NCI-H2196 treated with DMSO at 0.1 percent for 48 hours (cell line): ENCODE data around the gene PLOD1.
A peak's percentile ranks its signal among the peaks of the same experiment; 100 is the strongest.
"Not testable (repeated sequence)": the region's sequence is repeated elsewhere in the genome, so short reads cannot be mapped to it uniquely, and the experiment has no call there.

Experiments used
- DNase-seq: peaks from one replicate; lab custom pipeline; 2025; ENCODE audit not compliant: unreplicated experiment; lab: John Stamatoyannopoulos, UW

PLOD1 gene

DNA sequence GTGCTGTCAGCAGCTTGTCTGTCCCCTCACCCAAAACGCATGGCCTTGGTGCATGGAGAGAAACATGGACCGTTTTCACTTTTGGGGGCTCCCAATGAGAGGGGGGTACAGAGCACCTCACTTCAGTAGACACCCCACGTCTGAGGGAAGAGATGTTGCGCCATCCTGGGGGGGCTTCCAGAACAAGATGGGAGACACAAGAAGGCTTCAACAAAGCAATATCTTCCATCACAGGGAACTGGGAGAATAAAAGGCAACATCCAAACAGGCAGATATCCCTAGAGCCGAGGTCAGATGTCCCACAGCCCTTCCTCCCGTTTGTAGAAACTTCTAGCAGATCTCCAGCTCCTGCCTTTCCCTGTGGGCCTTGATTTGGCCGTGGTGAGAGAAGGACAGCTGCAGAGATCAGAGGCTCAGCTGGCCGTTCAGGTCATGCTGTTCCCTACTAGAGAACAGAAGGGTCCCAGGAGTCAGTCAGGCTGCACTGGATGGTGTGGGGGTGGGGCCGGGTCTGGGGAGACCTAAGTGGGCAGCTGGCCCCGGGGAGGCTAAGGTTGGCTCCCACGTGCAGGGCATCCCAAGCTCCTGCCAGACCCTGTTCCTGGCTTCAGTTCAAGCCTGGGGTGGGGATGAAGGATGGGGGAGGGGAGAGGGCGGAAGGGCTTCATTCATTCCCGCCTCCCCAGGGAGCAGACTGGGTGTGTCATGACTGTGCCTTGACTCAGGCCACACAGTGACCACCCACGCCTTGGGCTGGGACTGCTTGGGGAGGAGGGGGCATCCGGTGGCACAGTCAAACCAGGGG is 4.4 kb downstream of the PLOD1 start:
- no peak for DNase-seq

DNA sequence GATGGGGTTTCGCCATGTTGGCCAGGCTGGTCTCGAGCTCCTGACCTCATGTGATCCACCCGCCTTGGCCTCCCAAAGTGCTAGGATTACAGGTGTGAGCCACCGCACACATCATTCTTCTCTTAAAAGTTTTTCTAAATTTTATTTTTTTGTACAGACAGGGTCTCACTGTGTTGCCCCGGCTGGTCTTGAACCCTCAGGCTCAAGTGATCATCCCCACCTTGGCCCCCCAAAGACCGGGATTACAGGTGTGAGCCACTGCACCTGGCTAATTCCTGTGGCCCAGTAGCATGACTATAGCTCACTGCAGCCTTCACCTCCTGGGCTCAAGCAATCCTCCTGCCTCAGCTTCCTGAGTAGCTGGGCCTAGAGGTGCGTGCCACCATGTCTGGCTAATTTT is 5.3 kb downstream of the PLOD1 start:
- DNase-seq = not testable (repeated sequence)

DNA sequence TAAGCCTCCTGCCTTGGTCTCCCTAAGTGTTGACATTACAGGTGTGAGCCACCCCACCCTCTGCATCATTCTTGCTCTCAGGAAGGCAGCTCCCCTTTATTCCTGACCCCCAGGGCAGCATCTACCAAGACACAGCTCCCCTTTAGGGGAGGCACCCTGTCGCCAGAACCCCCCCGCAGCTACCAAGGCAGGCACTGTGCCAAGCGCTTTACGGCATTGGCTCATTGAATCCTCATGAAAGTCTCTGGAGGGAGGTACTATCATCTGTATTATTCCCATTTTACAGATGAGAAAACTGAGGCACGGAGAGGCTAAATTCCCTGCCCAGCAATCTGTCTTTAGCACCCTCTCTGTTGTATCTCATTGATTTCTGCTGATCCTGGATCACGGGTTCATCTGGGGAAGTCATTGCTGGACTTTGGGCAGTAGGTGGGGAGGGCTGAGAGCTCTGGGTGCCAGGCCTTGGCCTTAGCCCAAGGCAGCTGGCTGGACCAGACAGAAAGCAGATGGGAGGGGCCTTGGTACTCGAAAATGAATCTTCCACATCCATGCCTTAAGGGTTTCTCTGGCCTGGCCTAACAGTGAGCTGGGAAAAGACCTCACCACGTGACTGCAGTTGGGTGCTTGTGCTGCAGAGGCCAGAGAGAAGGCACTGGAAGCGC is 5.9 kb downstream of the PLOD1 start:
- peak; percentile 75 for DNase-seq

DNA sequence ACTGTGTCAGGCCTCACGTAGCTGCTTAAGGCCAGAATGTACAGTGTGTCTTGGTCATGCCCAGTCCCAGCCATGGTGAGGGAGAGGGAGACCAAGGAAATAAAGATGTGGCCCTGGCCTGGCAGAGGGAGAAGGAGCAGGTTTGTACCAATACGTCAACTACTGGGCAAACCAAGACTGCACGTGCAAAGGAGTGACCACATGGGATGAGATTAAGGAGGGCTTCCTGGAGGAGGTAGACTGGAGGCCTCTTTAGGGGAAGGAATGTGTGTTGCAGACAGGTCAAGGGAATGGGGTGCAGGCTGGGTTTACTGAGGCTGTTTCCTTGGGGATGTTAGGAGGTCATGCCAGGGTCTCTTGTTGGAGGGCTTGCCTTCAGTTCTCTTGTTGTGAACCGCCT is 7.8 kb downstream of the PLOD1 start:
- no peak for DNase-seq

DNA sequence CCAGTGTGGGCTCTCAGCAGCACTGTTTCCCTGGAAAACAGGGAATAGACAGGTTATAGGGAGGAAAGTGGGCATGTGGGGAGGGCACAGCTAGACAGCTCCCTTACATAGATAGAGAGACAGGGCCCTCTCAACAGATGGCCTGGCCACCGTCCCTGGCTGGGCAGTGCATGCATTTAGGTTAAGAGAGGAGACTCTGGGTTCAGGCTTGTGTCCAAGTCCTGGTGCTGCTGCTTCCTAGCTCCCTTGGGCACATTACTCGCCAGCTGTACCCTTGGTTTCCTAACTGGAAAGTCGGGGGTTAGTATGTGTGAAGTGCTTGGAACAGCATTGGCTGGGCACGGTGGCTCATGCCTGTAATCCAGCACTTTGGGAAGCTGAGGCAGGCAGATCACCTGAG is 9.1 kb downstream of the PLOD1 start:
- DNase-seq = no peak

DNA sequence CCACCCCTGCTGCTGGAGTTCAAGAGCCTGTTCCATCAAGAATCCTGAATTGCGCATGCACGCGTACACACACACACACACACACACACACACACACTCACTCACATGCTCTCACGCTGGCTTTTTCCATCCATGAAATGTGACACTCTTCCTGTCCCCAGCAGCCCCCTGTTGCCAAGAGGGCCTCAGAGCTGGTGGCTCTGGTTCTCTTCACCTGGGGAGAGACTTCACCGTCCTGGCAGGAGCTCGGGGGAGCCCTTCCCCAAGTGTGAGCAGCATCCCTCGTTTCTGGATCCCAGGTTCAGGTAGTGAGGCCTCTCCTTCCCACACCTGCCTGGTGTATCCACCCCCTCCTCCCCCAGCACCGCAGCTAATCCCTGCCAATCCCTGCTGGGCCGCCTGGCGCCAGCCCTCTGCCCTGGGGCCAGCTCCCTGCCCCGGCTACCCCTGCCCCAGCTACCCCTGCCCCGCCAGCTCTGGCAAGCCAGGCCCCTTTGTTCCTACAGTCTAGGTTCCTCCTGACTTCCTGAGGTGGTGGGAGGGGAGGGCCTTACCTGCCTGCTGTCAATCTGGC is 9.9 kb downstream of the PLOD1 start:
- peak; percentile 73 for DNase-seq

DNA sequence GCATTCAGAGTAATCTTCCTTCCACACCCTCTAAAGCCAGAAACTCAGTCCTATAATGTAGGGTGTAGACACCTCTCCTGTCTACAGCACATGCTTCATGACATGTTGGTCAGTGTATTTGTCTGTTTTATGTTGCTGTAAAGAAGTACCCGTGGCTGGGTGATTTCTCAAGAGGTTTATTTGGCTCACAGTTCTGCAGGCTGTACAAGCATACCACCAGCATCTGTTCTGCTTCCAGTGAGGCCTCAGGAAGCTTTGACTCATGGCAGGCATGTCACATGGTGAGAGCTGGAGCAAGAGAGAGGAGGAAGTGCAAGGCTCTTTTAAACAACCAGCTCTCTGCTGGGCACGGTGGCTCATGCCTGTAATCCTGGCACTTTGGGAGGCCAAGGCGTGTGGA is 12.1 kb downstream of the PLOD1 start:
- no peak for DNase-seq

DNA sequence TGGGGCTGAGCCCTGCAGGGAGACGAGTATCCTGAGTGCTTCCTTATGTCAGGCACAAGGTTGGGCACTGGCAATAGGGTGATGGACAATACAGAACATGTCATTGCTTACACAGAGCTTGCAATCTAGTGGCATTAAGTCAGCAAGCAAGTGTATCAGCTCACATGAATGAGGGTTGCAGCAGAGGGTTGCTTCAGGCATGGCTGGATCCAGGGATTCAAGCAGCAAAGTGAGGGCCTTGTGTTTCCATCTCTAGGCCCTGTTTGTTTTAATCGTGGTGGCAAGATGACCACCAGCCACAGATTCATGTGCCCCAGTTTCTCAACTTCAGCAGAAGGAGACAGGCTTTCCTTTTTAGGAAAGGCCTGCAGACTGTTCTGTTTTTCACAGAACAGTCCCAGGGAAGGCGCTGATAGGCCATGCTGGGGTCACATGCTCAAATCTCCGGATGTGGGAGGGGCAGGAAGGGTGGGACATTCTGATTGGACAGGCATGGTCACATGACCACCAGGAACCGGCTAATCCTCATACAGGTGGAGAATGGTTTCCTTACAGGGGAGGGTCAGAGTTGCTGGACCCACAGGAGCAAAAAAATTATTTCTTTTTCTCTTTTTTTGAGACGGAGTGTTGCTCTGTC is 14.4 kb downstream of the PLOD1 start:
- no peak for DNase-seq

DNA sequence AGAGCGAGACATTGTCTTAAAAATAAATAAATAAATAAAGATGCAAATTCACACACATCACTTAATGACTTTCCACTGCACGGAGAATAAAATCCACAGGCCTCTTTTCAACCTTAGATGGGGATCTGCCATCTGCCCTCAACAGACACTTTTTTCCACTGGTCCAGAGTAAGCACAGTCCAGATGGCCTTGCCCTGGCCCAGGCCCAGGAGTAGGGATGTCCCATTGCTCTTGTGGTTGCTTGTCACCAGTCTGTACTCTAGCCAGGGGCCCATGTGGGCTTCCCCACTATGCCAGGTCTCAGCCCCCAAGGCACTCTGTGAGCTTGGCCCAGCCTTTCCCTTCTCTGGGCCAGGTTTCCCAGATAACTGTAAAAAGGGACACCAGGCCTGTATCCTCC is 17.4 kb downstream of the PLOD1 start:
- DNase-seq = no peak

DNA sequence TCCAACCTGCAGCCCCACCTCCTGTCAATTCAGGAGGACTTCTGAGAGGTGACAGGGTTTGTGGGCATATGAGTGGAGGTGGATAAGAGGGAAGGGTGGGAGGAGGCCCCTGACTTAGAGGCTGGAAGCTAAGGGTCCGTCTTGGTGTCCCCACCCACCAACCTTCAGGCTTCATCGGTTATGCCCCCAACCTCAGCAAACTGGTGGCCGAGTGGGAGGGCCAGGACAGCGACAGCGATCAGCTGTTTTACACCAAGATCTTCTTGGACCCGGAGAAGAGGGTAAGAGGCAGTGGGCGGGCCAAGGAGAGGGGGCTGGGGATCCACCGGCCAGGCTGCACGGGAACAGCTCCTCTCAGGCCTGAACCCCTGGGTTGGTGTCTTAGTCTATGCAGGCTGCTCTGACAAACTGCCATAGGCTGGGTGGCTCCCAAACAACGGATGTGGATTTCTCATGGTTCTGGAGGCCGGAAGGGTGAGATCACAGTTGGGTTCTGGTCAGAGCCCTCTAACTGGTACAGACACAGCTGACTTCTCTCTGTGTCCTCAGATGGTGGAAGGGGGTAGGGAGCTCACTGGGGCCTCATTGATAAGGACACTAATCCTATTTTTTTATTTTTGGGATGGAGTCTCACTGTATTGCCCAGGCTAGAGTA is 18.1 kb downstream of the PLOD1 start:
- no peak for DNase-seq

DNA sequence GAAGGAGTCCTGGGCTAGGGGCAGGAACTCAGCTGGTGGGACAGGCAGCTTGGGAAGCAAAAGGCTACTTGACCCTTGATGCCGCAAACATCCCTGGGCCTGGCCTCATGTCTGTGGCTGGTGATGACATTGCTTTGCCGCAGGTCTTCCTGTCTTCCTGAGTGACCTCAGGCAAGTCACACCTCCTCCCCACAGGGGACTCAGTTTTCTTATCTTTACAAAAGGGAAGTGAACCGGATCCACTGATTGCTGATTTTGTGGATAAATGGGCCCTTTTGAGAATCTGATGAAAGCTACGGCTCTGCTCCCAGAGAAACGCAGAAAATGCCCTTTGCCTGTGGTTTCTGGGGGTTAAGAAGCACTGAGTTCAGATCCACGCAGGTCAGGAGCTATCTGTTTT is 20.7 kb downstream of the PLOD1 start:
- no peak for DNase-seq

DNA sequence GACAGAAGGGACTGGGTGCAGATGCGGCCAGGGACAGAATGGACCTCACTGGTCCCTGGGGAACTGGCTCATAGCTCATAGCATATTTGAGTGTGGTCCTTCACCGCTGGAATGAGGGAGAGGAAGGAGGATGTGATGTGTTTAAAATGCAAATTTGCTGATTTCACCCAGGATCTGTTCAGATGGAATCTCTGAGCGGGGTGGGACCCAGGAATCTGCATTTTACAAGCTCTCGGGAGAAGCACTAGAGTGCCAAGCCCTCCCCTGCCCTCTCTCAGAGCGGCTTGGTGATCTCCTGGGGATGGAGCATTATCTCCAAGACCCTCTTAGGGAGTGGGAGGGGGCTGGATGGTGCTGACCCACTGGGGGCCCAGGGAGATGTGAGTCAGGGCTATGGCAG is 22.9 kb downstream of the PLOD1 start:
- DNase-seq = no peak

DNA sequence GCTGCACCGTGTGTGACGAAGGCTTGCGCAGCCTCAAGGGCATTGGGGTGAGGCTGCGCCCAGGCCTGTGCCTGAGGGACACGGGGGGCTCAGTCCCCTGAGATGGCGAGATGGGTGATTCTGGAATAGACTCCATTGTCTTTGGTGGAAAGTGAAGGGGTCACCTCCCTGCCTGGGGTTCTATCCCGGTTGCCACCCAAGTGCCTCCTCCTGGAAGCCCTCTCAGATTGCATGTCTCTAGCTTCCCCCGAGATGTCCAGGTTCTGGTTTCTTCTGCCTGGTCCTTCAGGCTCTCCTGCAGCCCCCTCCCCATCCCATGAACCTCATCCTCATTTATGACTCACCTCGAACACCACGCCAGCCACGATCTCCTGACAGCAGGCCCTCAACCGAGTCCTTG is 23.4 kb downstream of the PLOD1 start:
- no peak for DNase-seq

DNA sequence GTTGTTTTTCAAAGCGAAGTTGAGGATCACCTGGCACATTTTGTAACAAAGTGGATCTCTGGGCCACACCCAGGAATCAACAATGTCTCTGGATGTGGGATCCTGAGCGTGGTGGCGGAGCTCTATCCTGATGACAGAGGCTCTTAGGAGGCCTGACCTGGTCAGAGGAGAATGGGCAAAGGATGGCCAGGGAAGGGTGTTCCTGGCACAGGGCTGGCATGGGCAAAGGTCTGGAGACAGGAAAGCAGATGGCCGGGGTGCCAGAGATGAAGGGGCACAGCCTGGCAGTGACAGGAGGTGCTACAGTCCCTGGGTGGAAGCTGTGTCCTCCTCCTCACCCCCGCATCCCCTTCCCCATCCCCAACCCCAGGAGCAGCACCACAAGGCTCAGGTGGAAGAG is 25.8 kb downstream of the PLOD1 start:
- no peak for DNase-seq

DNA sequence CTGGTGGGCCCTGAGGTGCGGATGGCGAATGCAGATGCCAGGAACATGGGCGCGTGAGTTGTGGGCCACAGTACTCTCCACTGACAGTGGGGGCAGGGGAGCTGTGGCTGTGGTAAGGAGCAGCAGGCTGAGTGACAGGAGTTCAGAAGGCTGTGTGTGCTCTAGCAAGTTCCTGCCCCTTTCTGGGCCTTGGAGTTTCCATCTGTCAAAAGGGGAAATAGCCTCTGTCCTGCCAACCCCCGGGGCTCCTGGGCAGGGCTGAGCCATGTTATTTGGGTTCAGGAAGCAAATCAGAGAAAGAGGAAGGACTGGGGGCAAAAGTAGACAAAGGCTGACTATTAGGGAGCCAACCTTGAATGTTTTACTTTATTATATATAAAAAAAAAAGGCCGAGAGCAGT is 26.2 kb downstream of the PLOD1 start:
- DNase-seq = no peak

DNA sequence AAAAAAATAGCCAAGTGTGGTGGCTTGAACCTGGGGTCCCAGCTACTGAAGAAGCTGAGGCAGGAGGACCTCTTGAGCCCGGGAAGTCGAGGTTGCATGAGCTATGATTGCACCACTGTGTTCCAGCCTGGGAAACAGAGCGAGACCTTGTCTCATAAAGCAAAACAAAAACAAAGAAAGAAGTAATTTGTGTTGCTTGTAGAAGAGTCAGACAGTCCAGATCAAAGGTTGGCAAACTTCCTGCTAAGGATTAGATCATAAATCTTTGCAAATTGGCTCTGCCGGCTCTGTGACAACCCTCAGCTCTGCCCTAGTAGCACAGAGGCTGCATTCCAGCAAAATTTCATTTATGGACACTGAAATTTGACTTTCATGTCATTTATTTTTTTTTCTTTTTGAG is 26.7 kb downstream of the PLOD1 start:
- no peak for DNase-seq

DNA sequence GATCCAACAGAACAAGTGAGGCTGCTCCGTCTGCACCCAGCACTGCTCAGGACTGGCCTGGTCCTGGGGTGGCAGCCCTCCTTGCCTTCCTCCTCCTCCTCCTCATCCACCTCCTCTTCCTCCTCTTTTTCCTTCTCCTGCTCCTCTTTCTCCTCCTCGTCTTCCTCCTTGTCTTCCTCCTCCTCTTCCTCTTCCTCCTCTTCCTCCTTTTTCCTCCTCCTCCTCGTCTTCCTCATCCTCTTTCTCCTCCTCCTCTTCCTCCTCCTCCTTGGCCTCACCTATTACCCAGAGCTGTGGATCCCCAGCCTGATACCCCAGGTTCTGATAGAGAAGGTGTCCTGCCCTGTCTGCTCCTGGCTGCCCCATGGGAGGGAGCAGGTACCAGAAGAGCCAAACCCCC is 29.1 kb downstream of the PLOD1 start:
- no peak for DNase-seq

DNA sequence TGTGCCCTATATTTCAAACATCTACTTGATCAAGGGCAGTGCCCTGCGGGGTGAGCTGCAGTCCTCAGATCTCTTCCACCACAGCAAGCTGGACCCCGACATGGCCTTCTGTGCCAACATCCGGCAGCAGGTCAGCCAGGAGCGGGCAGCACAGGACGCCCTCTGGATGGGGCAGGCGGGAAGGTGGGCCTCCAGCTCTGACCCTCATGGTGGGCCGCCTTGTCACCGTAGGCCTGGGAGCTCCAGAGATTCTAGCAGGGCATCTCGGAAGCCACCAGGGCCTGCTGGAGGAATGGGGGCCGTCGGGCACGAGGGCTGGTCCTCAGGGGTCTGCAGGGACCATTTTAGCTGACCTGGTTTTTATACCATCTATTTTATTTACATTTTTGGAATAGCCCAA is 30.1 kb downstream of the PLOD1 start:
- no peak for DNase-seq

DNA sequence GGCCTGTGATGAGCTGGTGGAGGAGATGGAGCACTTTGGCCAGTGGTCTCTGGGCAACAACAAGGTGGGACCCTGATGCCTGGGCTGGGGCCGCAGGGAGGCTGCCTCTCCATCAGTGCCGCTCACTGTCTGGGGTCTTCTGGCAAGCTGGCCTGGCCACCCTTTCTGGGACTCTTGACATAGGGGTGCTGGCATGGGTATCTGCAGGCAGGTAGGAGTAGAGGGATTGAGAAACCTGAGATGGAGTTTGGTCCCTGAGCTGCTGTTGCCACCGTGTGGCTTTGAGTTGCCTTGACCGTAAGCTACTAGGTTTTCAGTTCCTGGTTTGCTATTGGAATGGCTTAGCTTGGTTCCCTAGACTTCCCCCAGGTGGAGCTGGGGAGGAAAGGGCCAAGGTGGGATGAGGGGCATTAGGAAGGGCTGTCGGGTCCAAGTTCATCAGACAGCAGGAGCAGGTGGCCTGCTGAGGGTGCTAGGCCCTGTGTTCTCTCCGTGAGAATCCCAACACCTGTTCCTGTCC is 32.6 kb downstream of the PLOD1 start:
- DNase-seq = peak; percentile 85

DNA sequence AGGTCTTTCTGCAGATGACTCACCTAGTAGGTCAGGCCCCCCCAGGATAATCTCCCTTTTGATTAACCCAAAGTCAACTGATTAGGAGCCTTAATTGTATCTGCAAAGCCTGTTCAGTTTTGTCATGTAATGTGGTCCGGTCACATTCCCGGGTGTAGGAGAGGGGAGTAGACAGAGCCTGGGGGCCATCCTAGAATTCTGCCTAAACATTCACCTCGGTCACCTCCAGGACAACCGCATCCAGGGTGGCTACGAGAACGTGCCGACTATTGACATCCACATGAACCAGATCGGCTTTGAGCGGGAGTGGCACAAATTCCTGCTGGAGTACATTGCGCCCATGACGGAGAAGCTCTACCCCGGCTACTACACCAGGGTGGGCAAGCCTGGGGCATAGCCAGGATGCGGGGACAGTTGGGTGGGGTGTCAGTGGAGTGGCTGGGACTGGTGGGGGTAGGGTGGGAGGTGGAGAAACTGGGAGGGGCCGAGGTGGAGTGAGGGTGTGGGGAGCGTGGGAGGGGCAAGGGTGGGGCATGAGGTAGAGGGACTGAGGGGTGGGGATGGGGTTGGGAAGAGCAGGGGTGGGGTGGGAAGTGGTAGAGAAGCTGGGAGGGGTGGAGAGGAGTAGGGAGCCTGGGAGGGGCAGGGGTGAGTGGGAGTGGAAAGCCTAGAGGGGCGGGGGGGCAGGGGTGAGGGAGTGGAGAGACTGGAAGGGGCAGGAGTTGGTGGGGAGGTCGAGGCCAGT is 36.1 kb downstream of the PLOD1 start:
- no peak for DNase-seq

DNA sequence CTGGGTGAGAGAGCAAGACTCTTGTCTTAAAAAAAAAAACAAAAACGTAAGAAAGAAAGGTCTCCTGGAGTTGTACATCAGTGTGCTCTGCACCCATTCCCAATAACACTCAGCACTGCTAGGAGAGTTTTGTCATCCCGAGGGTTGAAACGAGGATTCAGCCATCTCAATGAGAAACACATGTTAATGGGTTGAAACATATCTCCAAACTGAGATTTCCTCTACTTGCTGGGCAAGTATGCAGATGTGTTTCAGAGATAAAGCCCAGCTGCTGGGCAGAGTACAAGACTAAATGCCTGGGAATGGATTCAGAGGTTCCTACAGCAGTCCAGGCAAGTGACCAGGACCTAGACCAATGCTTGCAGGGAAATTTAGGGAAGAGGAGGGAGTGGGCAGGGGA is 43.1 kb downstream of the PLOD1 start:
- DNase-seq = no peak
